Spleen (tissue), 11 donors: ENCODE measurements around the gene SRPK2. TPM values are rescaled to one million over a fixed set of nuclear protein-coding genes. Genes with fewer than 3 reads are reported as not detected.

Experiments used
- DNase-seq: peaks from one replicate; pipeline ENCODE4 v3.0.0-alpha.2; 2020
- H3K27ac ChIP-seq, 8 donors: fragments of 200-600 bp; sonication (generic) in 7 of 8; 1 replicate in 4 of 8; 2 replicates in 4 of 8; pipeline versions ENCODE4 v1.5.0 to v1.8.0; 2016 to 2021; ENCODE audit warnings: inconsistent platforms in 4 of 8, mild to moderate bottlenecking in 4 of 8, moderate library complexity in 1 of 8
- H3K27me3 ChIP-seq, 7 donors: fragments of 200-600 bp; sonication (generic) in 6 of 7; replicated peaks in 1 of 7; 1 replicate in 4 of 7; 2 replicates in 3 of 7; pipeline versions ENCODE4 v1.5.0 to v1.8.0; 2016 to 2021; ENCODE audit warnings: inconsistent platforms in 3 of 7, mild to moderate bottlenecking in 1 of 7
- H3K36me3 ChIP-seq, 6 donors: fragments of 200-600 bp; sonication (generic) in 5 of 6; 1 replicate in 4 of 6; 2 replicates in 2 of 6; pipeline versions ENCODE4 v1.5.0 to v1.8.0; 2016 to 2021; ENCODE audit warnings: inconsistent platforms in 2 of 6
- H3K4me1 ChIP-seq, 6 donors: fragments of 200-600 bp; sonication (generic) in 5 of 6; 1 replicate in 3 of 6; 2 replicates in 3 of 6; pipeline versions ENCODE4 v1.5.0 to v1.8.0; 2016 to 2021; ENCODE audit warnings: inconsistent platforms in 3 of 6
- H3K4me3 ChIP-seq, 8 donors: fragments of 200-600 bp; sonication (generic) in 7 of 8; 1 replicate in 4 of 8; 2 replicates in 4 of 8; pipeline versions ENCODE4 v1.5.0 to v1.8.0; 2016 to 2021; ENCODE audit warnings: inconsistent platforms in 4 of 8, mild to moderate bottlenecking in 4 of 8, moderate library complexity in 2 of 8
- H3K9me3 ChIP-seq, 8 donors: fragments of 200-600 bp; sonication (generic) in 7 of 8; 1 replicate in 4 of 8; 2 replicates in 4 of 8; pipeline versions ENCODE4 v1.5.0 to v1.8.0; 2016 to 2021; ENCODE audit warnings: inconsistent platforms in 4 of 8
- CTCF ChIP-seq, 11 experiments: fragments of 200-600 bp in 7 of 11; fragments of 450-650 bp in 4 of 11; sonication (generic) in 4 of 11; IDR thresholded peaks in 8 of 11; conservative IDR thresholded peaks in 3 of 11; 1 replicate in 7 of 11; 2 replicates in 4 of 11; pipeline versions ENCODE4 v1.4.0 to v1.8.0; 2016 to 2021; ENCODE audit warnings: antibody characterized with exemption in 11 of 11, inconsistent platforms in 4 of 11, mild to moderate bottlenecking in 1 of 11
- POLR2A ChIP-seq, 3 donors: fragments of 450-650 bp; IDR thresholded peaks; one replicate each; pipeline ENCODE4 v1.5.1; 2017; ENCODE audit warnings: antibody characterized with exemption in 3 of 3, mild to moderate bottlenecking in 1 of 3
- POLR2AphosphoS5 ChIP-seq, 3 donors: sonication (generic); formaldehyde crosslinking; IDR thresholded peaks; one replicate each; pipeline ENCODE4 v1.5.1; 2017; ENCODE audit warnings: antibody characterized with exemption in 3 of 3
- WGBS, 5 donors: extraction: QIAGEN DNeasy Blood & Tissue Kit in 3 of 5; methylation state at CpG; one replicate each; pipeline versions ENCODE4 v1.1.5 to v1.1.7; 2013 to 2018; 5-methylcytosine and 5-hydroxymethylcytosine counted together
- intact Hi-C: fragments of 100-400 bp; cut with DNase I; formaldehyde crosslinking; loops from one replicate; pipeline ENCODE4 v1.15.0; 2023; ENCODE audit warnings: low total_unique reads
- polyA plus RNA-seq, 3 donors: library from polyadenylated mRNA; stranded (reverse); fragments of 200-250 nt; gene quantifications; one replicate each; pipeline ENCODE4 v1.2.1, GENCODE V29; 2013
- total RNA-seq, 7 donors: library from RNA; depleted of rRNA in 3 of 7; stranded (reverse); fragments of >200 nt in 3 of 7; fragmentation: NEBNext Ultra II Directional in 4 of 7; extraction: Animal tissue kit (Norgen Biotek cat#: 25700) in 4 of 7; gene quantifications; one replicate each; pipeline versions ENCODE4 v1.1.0 to v1.2.1, GENCODE V29; 2016 to 2021
- donor health status: healthy with polysubstance abuse.
- donor health status: DM: no; HTN: no; CAD: no; lungs with moderate emphysema.
- donor health status: DM: no; HTN: no; CAD: no.
- donor health status: Bipolar disorder and iron deficiency.
- donor health status: healthy.
- donor health status: DM: no; HTN: no; CAD: no.
- donor health status: DM: yes; HTN: yes; CAD: no.

Gene SRPK2
- total and polyA plus RNA-seq, 10 donors = 9.6 to 60.3 (median 46.2) TPM

GRCh38 chr7:105277341-105277740, 111.4 kb downstream of the SRPK2 start:
- Histone ChIP-seq H3K27ac (no peak overlapping the region), H3K36me3 (peaks cover 0 to 3% (median 0%) of the 10 kb centered on the region in 6 donors), H3K4me3 (no peak overlapping the region), H3K27me3 (no peaks in the 10 kb centered on the region), H3K4me1 (peaks cover 0 to 9% (median 0%) of the 10 kb centered on the region in 6 donors), H3K9me3 (no peaks in the 10 kb centered on the region)
- no peak for DNase-seq
- no peak for TF ChIP-seq POLR2A (IDR thresholded peaks at IDR 0.05)
- no peak for TF ChIP-seq CTCF (IDR thresholded peaks at IDR 0.05 in 8 of 11, conservative IDR thresholded peaks at IDR 0.05 in 3 of 11)
- TF ChIP-seq POLR2AphosphoS5 (IDR thresholded peaks at IDR 0.05) = no peak
- intact Hi-C loops = no loop called here
- WGBS, 5 donors = 97 to 99% (median 98%) methylated on average over 6 of the region's 6 CpGs

- H3K9me3 ChIP-seq = no peaks in the 10 kb centered on the region
- no peaks in the 10 kb centered on the region for H3K27me3 ChIP-seq
- H3K27ac ChIP-seq = peak overlapping the region in 2 of 8 donors; percentile 74 to 76
- H3K4me3 ChIP-seq = peak overlapping the region in 1 of 8 donors; percentile 63
- intact Hi-C loops = no loop called here
- no peak for DNase-seq
- TF ChIP-seq POLR2A (IDR thresholded peaks at IDR 0.05) (no peak), CTCF (IDR thresholded peaks at IDR 0.05 in 8 of 11, conservative IDR thresholded peaks at IDR 0.05 in 3 of 11) (no peak), POLR2AphosphoS5 (IDR thresholded peaks at IDR 0.05) (no peak)
- 92 to 96% (median 94%) methylated on average over 9 of the region's 9 CpGs for WGBS, 5 donors
- peaks cover 25 to 54% (median 40%) of the 10 kb centered on the region in 6 donors for H3K4me1 ChIP-seq
- no peaks in the 10 kb centered on the region for H3K36me3 ChIP-seq
These were observed 118.6 kb downstream of the SRPK2 start for GRCh38 chr7:105270117-105270516.

GRCh38 chr7:105269397-105269796, 119.3 kb downstream of the SRPK2 start:
- Histone ChIP-seq H3K27ac (peak overlapping the region; percentile 59 to 81 (median 76)), H3K4me1 (peaks cover 25 to 57% (median 40%) of the 10 kb centered on the region in 6 donors), H3K36me3 (no peaks in the 10 kb centered on the region), H3K27me3 (no peaks in the 10 kb centered on the region), H3K9me3 (no peaks in the 10 kb centered on the region), H3K4me3 (peak overlapping the region; percentile 18 to 63 (median 36))
- DNase-seq = no peak
- TF ChIP-seq CTCF (IDR thresholded peaks at IDR 0.05 in 8 of 11, conservative IDR thresholded peaks at IDR 0.05 in 3 of 11) = no peak
- no peak for TF ChIP-seq POLR2A (IDR thresholded peaks at IDR 0.05)
- TF ChIP-seq POLR2AphosphoS5 (IDR thresholded peaks at IDR 0.05) = no peak
- intact Hi-C loops = no loop called here
- whole genome bisulfite sequencing, 5 donors = 0 to 4% (median 1%) methylated on average over 3 of the region's 3 CpGs

- Histone ChIP-seq H3K27ac (peak overlapping the region; percentile 59 to 81 (median 76)), H3K9me3 (no peaks in the 10 kb centered on the region), H3K36me3 (no peaks in the 10 kb centered on the region), H3K4me3 (peak overlapping the region; percentile 18 to 63 (median 36)), H3K4me1 (peaks cover 25 to 57% (median 40%) of the 10 kb centered on the region in 6 donors), H3K27me3 (no peaks in the 10 kb centered on the region)
- TF ChIP-seq POLR2A (IDR thresholded peaks at IDR 0.05) = no peak
- intact Hi-C loops = no loop called here
- no peak for DNase-seq
- 4 to 8% (median 5%) methylated on average over 6 of the region's 6 CpGs for WGBS, 5 donors
These were observed 120.0 kb downstream of the SRPK2 start for GRCh38 chr7:105268511-105269392.
